ENCODE measurements around the gene MYPN.

GRCh38 chr10:68194290-68194689 lies 85.0 kb downstream of the MYPN start:
- TF ChIP-seq CTCF (IDR thresholded peaks at IDR 0.05; ENCODE audit: poor library complexity) (no peak), EZH2 (IDR thresholded peaks at IDR 0.05; ENCODE audit: borderline replicate concordance) (no peak)

Data from hepatocyte (in vitro differentiated cells).